ENCODE results near the gene GRID1.

DNA sequence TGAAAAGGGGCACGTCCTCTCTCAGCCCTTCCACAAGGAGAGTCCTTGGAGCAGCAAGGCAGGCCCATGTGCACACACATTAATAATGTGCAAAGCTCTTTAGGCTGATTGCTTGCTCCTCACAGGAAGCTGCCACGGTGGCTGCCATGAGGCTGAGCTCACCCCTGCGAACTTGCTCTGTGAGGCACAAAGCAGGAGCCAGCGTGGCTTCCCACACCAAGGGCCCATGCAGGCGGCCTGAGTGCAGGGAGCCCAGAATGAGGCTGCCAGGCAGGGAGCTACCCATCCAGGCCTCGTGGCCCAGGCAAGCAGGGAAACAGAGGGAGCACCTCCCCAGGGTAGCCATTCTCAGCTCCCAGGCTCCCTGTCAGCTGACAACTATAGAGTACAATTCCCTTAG lies 242.9 kb downstream of the GRID1 start:
- TF ChIP-seq EZH2 (IDR thresholded peaks at IDR 0.05; ENCODE audit: insufficient read depth, poor library complexity, severe bottlenecking) (no peak), EZH2phosphoT487 (IDR thresholded peaks at IDR 0.05; ENCODE audit: insufficient read depth, low read depth) (no peak)
